Stimulated activated CD4-positive, alpha-beta T cell treated with anti-CD3 and anti-CD28 coated beads, Interleukin-1b, Interleukin-23, amount 100 ng/mL, for 4 hours (primary cell): ENCODE data around the gene DOK7.

ENCODE experiments used
- DNase-seq, 2 donors: peaks; one replicate each; pipeline ENCODE4 v3.0.0-alpha.2; 2020; ENCODE audit warnings: low read depth in 2 of 2

Gene DOK7

DNA sequence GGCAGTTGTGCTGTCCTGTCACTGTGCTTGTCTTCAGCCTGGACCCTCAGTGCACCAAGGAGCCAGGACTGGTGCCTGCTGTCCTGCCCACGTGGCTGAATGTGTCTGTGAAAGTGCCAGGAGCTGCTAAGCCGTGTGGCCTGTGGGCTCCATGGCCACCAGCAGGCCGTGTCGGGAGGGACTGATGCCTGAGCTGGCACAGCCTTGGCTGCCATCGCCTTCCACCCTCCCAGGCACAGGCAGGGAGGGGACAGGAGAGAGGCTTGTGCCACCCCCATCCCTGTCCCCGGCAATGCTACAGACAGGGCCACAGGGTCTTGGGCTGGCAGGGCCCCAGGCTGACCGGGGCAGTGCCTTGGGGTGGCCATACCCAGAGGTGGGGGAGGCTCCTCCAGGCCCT, 24.8 kb downstream of the DOK7 start:
- no peak for DNase-seq

DNA sequence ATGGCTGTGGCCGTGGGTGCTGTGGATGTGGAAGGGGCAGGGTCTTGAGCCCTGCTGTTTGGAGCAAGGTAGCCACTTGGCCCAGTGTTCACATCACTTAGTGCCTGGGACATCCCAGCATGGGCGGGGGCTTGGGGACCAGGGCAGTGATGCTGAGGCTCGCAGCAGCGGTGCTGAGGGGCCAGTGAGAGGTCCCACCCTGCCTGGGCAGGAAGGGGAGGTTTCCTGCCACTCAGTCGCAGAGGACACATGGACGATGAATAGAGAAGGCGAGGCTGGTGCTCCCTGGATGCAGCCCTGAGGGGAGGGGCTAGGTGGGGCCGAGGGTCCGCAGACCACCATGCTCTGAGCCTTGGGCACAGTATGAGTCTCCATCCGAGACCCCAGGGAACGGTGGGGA, 25.7 kb downstream of the DOK7 start:
- no peak for DNase-seq

DNA sequence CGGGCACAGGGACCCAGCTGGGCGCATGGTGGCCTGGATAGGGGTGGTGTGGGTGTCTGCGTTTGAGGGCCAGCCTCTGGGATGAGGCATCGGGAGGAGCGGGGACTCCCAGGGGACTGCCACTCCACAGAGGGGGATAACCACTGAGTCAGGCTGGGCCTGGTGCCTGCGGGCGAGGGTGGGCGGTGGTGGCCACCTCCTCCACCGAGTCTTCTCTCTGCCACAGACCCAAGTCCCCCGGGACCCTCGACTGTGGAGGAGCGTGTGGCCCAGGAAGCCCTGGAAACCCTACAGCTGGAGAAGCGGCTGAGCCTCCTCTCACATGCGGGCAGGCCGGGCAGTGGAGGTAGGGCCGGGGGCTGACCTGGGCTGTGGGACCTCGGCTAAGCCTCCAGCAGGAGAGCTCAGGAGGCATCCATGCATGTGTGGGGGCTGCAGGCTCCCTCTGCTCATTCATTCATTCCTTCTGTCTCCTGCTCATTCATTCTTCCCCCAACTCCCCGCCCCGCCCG, 26.4 kb downstream of the DOK7 start:
- no peak for DNase-seq

DNA sequence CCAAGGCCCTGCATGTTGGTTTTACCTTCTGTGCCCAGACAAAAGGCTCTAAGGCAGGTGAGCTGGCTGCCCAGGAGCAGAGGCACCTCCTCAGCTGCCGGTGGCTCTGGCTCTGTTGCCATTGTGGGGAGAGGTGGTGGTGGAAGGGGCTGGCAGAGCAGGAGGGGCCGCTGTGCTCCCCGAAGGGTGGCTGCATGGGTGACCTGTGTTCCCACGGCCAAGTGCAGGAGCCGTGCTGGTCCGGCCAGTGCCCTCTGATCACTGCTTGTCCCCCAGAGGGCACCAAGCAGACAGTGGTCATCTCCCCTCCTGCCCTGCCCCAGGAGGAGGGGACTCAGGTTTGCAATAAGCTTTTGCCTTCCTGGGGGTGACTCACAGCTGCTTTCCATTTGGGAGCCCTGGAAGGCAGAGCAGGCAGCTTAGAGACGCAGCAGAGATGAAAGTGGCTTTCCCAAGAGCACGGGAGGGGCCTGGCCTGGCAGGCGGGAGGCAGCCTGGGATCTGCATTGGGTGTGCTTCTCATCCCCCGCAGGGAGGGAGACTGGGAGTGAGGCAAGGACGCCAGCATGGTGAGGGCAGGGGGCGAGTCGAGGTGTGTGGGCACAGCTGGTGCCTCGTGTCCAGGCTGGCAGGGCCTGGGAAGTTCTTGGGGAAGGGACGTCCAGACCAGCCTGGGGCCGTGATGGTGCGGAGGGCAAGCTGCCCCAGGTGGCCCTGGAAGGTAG, 28.7 kb downstream of the DOK7 start:
- no peak for DNase-seq

DNA sequence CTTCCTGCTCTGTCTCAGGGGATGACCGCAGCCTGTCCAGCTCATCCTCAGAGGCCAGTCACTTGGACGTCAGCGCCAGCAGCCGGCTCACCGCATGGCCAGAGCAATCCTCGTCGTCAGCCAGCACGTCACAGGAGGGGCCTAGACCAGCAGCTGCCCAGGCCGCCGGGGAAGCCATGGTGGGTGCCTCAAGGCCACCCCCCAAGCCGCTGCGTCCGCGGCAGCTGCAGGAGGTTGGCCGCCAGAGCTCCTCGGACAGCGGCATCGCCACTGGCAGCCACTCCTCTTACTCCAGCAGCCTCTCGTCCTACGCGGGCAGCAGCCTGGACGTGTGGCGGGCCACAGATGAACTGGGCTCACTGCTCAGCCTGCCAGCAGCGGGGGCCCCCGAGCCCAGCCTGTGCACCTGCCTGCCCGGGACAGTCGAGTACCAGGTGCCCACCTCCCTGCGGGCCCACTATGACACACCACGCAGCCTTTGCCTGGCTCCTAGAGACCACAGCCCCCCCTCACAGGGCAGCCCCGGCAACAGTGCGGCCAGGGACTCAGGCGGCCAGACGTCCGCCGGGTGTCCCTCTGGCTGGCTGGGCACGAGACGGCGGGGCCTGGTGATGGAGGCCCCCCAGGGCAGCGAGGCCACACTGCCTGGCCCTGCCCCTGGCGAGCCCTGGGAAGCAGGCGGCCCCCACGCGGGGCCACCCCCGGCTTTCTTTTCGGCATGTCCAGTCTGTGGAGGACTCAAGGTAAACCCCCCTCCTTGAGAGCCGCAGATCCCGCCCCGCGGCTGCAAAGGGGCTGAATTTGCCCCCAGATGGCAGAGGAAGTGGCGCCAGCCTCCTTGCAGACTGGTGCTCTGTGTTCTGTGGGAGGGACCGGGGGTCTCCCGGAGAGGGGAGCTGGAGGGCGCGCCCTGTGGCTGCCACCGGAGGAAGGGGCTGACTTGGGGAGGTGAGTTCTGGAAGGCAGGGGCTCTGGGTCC, 29.9 kb downstream of the DOK7 start:
- DNase-seq = no peak

DNA sequence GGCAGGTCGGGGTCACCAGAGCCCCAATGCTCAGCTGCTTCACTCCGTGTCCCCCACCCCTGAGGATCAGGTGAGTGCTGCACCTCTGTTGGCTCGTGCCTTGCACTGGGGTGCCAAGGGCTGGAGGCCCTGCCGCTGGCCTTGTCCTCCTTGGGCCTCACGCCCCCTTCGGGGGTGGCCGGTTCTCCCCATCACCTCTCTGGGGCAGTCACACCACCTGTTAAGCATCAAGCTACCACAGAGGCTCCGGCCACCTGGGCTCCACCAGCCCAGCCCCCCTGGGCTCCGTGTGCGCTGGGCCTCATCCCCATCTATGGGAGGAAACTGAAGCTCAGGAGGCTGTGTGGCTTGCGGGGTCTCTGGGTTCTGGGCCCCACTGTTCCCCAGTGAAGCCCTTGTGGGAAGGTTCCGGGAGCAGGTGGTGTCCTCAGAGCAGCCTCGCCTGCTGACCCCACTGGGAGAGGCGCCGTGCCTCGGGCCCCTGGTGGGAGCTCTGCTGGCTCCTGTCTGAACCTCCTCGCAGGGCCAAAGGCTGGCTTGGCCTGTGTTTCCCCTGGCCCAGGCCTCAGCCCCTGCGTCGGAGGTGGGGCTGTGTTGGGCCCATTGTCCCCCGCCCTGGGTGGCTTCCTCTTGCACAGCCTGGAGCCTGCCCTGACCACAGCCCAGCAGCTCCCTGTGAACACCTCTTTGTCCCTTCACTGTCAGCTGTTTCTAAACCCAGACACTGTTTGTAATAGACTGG, 30.8 kb downstream of the DOK7 start:
- no peak for DNase-seq

DNA sequence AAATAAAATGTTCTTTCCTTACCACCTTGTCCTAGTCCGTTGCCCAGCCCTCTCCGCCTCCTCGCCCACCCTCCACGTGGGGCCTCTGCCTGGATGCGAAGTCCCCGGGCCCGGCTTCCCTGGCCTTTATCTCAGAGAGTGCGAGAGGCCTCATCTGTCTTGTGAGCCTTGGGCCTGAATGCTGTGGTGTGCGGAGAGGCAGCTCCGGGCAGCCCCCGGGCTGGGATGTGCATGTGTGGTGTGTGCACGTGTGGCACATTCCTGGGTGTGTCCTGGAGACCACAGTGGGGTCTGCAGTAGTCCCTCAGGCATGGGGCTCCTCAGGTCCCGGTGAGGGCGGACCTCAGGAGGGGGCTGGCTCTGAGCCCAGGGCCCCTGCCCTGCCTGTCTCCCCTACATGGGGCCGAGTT, 31.4 kb downstream of the DOK7 start:
- no peak for DNase-seq

DNA sequence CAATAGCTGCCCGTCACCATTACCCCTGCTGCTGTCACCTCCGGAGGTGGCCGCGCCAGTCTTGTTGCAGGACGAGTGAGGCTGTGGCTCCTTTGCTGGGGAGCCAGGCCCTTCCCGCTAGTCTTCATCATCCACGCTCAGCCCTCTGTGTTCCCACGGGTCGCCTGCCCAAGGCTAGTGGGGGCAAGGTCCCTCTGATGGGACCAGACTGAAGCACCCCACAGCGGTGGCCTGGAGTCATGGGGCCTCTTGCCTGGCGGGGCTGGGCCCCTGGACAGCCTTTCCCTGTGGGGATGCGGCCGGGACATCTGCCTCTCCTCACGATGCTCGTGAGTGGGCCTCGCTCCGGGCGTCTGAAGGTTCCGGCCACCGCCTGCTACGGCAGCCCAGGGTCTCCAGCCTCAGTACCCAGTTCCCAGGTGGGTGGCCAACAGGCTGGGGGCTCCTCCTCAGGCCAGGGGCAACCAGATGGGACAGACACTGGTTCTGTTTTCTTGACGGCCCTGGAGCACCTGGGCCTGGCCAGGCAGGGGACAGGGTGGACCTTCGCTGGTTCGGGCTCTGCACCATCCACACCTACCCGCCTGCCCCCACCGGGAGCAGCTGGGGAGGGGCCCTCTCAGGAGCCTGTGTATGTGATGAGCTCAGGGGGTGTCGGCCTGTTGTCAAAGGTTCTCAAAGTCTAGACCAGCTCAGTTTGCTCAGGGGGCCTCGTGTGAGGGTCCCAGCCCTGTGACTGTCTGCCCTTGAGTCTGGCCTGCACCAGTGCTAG, 32.3 kb downstream of the DOK7 start:
- DNase-seq = no peak

DNA sequence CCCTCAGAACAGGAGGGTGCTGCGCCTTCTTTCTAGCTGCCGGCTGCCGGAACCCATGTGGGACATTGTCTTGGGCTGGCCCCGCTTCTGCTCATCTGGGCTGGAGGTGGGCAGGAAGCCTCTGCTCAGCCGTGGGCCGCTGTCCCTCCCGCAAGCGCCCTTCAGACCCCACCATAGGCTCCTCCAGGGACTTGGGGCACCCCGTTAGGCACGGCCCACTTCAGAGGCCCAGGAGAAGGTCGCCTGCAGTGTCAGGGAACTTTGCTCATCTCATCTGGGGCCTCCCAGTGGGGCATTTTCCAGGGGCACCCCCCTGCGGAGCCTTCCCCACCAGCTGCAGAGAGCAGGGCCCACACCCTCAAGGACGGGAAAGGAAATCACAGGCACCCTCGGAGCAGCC, 32.9 kb downstream of the DOK7 start:
- DNase-seq = no peak

DNA sequence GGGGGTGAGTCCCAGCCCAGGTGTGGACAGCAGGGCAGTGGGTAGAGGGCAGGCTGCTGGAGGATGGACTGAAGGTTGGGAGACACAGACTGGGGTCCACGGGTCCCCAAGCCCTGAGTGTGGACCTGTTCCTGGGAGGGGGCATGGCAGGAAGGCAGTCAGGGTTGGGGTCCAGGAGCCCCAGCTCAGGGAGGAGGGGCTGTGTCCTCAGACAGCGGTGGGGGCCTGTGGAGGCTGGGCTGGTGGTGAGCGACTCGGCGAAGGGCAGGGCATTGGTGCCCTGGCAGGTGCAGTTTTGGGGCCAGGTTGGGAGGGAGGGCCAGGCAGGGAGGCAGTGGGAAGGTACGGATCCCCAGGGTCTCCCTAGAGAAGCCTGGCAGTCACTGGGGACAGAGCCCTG, 34.0 kb downstream of the DOK7 start:
- DNase-seq = no peak

DNA sequence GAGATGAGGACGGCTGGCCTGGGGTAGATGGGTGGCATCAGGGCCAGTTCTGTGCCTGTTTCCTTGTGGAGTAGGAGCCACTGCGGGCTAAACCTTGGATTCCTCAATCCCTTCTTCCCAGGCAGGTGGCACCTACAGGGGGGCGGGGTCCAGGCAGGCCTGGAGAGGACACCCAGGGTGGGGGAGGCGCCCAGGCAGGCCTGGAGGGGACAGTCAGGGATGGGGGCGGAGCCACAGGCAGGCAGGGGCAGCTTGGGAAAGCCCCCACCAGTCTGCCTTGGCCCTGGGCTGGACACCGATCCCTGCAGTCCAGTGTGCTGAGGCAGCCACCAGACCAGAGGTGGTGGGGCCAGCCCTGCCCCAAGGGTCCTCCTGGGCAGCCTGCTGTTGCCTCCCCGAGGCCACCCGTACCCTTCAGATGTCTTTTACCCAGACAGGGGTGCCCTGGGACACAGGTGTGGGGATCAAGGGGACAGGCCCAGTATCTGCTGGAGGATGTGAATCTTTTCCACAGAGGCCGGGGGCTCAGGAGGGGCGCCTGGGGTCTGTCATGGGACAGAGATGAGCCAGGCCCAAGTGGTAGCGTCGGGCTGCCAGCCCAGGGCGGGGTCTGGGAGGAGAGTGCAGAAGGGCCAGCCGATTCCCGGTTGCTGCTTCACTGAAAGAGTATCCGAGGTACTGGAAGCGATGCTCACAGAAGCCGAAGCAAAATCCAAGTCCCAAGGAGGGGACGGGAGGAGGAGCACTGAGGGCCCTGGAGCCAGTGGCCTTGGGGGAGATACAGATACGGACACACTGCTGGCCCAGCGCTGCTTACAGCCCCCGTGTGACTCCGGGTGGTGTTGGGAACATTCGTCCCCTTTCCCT, 34.6 kb downstream of the DOK7 start:
- no peak for DNase-seq

DNA sequence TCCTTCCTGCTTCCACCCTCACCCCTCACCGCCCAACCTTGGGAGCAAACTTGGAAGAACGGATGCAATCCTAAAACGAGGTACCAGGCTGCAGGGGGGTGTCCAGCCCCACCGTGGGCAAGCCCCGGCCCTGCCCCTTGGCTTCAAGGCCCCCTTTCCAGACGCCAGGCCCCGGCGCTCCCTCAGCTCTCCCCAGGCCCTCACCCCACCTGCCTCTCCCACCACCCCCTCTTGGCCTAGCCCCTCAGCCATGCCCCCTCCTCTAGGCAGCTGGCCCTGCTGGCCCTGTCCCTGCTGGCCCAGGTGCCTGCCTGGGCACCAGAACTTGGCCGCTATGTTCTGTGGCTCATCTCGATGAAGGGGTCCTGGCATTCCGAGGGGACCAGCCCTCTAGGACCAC, 35.3 kb downstream of the DOK7 start:
- DNase-seq = no peak

DNA sequence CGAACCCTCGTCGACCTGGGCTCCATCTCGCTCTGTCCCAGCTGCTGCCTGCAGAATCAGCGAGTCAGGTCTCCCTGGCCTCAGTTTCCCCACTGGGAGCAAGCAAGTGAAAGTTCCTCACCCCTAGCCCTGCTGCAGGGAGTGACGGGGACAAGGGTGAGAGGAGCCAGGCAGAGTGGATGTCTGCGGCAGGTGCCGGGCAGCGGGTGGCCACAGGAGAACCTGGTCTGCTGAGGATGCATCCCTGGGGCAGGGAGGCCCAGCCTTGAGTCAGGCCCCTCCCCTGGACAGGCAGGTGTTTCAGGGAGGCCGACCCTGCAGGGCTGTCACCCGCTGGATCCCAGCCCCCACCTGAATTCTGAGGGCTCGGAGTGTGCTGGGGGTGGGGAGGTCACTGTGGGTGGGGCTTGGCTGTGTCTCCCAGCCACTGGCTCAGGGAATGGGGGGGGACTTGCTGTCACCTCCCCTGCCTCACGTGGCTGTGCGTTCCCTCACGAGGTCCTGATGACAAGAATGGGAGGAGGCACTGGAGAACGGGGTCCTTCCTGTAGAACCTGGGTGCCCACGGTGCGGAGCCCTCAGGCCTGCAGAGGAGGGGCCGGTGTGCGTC, 35.9 kb downstream of the DOK7 start:
- DNase-seq = no peak

DNA sequence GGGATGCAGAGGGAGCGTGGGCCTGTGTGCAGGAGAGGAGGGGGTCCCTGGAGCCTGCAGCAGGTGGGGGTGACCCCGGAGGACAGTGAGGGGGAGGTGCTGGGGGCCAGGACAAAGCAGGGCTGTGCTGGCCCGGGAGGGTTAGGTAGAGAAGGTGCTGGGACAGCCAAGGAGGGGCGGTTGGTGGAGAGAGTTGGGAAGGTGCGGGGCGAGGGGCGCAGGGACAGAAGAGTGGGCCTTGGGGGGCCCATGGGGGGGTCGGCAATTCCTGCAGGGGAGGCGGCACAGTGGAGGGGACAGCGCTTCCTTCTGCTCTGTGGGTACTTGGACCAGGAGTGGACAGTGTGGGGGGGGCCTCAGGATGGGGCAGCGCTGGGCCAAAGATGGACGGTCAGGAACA, 36.6 kb downstream of the DOK7 start:
- no peak for DNase-seq

DNA sequence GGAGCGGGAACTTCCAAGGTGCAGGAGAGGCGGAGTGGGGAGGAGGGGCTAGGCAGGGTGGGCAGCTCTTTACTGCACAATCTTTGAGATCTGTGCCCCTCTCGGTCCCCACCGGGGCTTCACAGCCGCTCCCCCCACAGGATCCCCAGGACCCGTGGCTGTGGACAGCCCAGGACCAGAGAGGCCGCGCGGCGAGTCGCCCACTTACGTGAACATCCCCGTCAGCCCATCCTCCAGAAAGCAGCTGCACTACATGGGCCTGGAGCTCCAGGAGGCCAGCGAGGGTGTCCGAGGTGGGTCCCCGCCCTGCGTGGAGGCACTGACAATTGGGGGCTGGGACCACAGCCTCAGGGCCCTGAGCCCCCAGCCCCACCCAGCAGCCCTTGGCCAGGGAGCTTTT, 37.0 kb downstream of the DOK7 start:
- no peak for DNase-seq

DNA sequence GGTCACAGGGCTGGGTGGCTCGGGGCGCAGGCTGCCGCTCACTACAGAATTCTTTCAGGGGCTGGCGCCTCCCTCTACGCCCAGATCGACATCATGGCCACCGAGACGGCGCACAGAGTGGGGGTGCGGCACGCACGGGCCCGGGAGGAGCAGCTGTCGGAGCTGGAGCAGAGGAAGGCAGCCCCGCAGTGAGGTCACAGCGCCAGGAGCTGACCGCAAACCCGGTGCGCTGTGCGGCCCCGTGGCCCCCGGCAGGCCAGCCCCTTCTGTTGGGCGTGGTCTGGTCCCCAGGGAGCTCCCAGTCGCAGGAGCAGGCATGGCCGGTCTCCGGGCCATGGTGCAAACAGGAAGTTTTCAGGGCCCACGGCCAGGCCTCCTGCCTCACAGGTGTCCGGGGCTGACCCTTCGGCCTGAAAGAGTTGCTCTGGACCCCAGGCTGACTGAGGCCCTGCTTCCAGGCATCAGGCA, 37.6 kb downstream of the DOK7 start:
- no peak for DNase-seq

DNA sequence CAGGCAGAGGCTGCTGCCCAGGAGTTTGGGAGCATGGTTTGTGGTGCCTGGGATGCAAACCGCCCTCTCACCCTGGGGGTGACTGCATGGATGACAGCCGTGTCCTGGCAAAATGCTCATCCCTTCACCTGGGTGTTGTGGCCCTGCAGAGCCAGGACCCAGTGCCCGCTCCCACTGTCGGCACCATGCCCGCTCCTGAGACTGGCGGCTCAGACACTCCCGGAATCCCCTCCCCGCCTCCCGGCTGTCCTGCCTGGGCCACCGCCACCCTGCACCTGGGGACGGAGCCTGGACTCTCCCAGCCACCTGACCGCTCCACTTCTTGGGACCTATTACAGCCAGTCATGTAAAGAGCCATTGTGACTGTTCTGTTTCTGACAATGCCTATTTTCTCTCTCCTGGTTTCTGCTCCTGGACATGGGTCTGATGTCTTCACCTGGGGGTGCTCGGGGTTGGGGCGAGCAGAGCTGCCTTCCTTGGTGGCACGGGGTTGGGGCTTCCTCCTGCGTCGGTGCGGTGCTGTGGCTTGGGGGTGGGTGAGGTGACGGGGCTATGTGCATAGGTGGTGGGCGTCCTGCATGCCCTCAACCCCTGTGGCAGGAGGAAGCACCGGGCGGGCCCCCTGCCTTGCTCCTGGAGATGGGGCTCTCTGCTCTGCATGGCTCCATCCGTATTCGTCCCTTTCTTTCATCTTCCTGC, 38.2 kb downstream of the DOK7 start:
- no peak for DNase-seq

DNA sequence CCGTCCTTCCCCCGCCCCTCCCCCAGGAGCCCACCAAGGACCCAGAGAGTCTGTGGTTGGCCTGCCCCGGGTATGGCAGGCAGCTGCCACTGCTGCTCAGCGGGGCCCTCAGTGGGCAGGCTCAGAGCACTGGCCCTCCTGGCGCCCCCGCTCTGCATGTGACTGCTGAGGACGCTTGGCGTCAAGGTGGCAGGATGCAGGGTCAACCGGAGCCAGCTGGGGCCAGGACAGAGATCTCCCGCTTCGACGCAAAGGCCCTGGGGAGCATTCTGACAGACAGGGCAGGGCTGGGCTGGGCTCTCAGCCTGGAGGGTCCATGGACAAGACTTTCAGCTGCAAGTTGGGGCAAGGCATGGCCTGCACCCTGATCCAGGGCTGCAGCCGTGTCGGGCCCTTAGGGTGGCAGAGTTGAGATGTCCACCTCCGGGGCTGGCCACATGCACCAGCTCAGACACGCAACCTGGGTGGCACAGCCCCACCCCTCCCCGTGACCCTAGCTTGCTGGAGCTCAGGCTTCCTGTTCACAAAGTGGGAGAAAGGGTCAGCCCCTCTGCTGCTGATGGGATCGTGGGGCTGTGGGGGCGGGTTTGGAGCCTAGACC, 38.8 kb downstream of the DOK7 start:
- no peak for DNase-seq
